Measurements from ENCODE around the gene CELA2A.

DNA sequence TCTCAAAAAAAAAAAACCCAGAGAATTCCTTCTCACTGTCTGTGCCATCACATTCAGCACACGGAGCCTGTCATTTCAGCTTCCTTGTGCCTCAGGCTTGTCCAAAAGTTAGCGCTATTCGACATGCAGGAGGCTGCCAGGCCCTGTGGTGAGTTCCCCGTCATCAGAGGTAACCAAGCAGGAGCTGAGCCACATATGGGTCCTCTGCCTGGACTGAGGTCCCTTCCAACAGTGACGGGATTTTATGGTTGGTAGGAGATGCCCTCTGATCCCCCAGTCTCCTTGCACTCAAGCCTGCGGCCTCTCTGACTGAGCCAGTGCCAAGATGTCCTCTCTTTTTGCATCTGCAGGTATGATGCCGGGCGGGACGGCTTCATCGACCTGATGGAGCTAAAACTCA, 31.0 kb upstream of the CELA2A start:
- TF ChIP-seq FOXM1 (IDR thresholded peaks at IDR 0.05; ENCODE audit: low read depth, low read length) (no peak), DPF2 (IDR thresholded peaks at IDR 0.05) (no peak), RCOR1 (conservative IDR thresholded peaks at IDR 0.05; ENCODE audit: low read depth, low read length) (no peak), RFX5 (IDR thresholded peaks at IDR 0.05; ENCODE audit: low read depth, low read length) (no peak)
- TF ChIP-seq, protein P1, sequence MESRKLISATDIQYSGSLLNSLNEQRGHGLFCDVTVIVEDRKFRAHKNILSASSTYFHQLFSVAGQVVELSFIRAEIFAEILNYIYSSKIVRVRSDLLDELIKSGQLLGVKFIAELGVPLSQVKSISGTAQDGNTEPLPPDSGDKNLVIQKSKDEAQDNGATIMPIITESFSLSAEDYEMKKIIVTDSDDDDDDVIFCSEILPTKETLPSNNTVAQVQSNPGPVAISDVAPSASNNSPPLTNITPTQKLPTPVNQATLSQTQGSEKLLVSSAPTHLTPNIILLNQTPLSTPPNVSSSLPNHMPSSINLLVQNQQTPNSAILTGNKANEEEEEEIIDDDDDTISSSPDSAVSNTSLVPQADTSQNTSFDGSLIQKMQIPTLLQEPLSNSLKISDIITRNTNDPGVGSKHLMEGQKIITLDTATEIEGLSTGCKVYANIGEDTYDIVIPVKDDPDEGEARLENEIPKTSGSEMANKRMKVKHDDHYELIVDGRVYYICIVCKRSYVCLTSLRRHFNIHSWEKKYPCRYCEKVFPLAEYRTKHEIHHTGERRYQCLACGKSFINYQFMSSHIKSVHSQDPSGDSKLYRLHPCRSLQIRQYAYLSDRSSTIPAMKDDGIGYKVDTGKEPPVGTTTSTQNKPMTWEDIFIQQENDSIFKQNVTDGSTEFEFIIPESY (IDR thresholded peaks at IDR 0.05), result no peak
